Frontal cortex (tissue), 4 donors: ENCODE measurements around the gene OAS2. TPM values are rescaled to one million over a fixed set of nuclear protein-coding genes. Genes with fewer than 3 reads are reported as not detected.
"Not testable (repeated sequence)": the region's sequence is repeated elsewhere in the genome, so short reads cannot be mapped to it uniquely, and the experiment has no call there.

Source experiments
- DNase-seq, 2 donors: peaks; one replicate each; pipeline ENCODE4 v3.0.0; 2012; ENCODE audit warnings: low spot score in 2 of 2
- FAIRE-seq: peaks from 2 replicates; lab custom pipeline; 2012; peaks lifted over from hg19 to GRCh38; lab: Jason Lieb, UNC
- total RNA-seq: library from RNA; depleted of rRNA; stranded (reverse); fragments of >200 nt; gene quantifications from one replicate; pipeline ENCODE4 v1.2.3, GENCODE V29; 2014
- donor health status: control.
- donor health status: control.
- donor health status: control.

Gene OAS2
- total RNA-seq, 1 donor from 2014 or later: 0.82 TPM

- DNase-seq (no peak), FAIRE-seq (no peak)
These were observed 842 bp downstream of the OAS2 start for GRCh38 chr12:112979041-112979680.

- FAIRE-seq (no peak), DNase-seq (no peak)
These were observed 2.3 kb downstream of the OAS2 start for GRCh38 chr12:112980491-112981158.

GRCh38 chr12:112985642-112986290, 7.4 kb downstream of the OAS2 start:
- DNase-seq: no peak
- no peak for FAIRE-seq

GRCh38 chr12:112986291-112986800, 8.0 kb downstream of the OAS2 start:
- FAIRE-seq (no peak), DNase-seq (no peak)

GRCh38 chr12:112987561-112987960, 9.2 kb downstream of the OAS2 start:
- no peak for DNase-seq
- no peak for FAIRE-seq

GRCh38 chr12:112988224-112988623, 9.9 kb downstream of the OAS2 start:
- FAIRE-seq: no peak
- DNase-seq: no peak

- not testable (repeated sequence) for DNase-seq, FAIRE-seq
These were observed 10.6 kb downstream of the OAS2 start for GRCh38 chr12:112988823-112989385.

GRCh38 chr12:112989806-112990205, 11.5 kb downstream of the OAS2 start:
- DNase-seq (no peak), FAIRE-seq (no peak)

- peak; percentile 15 to 45 for DNase-seq
These were observed 14.5 kb downstream of the OAS2 start for GRCh38 chr12:112992541-112993398.

GRCh38 chr12:112995008-112995407, 16.7 kb downstream of the OAS2 start:
- DNase-seq: no peak
- FAIRE-seq: no peak

More at GRCh38 chr12:112992541-112993398, 14.5 kb downstream of the OAS2 start:
- FAIRE-seq: no peak

- no peak for FAIRE-seq
These were observed 18.2 kb downstream of the OAS2 start for GRCh38 chr12:112996501-112996900.

GRCh38 chr12:112997506-112997905, 19.2 kb downstream of the OAS2 start:
- FAIRE-seq (no peak), DNase-seq (no peak)

More at GRCh38 chr12:112996501-112996900, 18.2 kb downstream of the OAS2 start:
- no peak for DNase-seq

GRCh38 chr12:112998987-112999767, 20.9 kb downstream of the OAS2 start:
- DNase-seq (no peak), FAIRE-seq (no peak)

- no peak for FAIRE-seq
These were observed 22.1 kb downstream of the OAS2 start for GRCh38 chr12:113000433-113000832.

GRCh38 chr12:113002155-113002554, 23.8 kb downstream of the OAS2 start:
- DNase-seq: no peak
- no peak for FAIRE-seq

More at GRCh38 chr12:113000433-113000832, 22.1 kb downstream of the OAS2 start:
- DNase-seq: no peak

GRCh38 chr12:113002676-113003075, 24.4 kb downstream of the OAS2 start:
- no peak for FAIRE-seq
- no peak for DNase-seq

- FAIRE-seq: no peak
- no peak for DNase-seq
These were observed 25.3 kb downstream of the OAS2 start for GRCh38 chr12:113003636-113004035.

- DNase-seq (no peak), FAIRE-seq (no peak)
These were observed 27.4 kb downstream of the OAS2 start for GRCh38 chr12:113005762-113006161.

- DNase-seq (no peak), FAIRE-seq (no peak)
These were observed 27.9 kb downstream of the OAS2 start for GRCh38 chr12:113006206-113006605.
